IPS-11a (cell line): ENCODE data around the gene SERPIND1.
"Not testable (repeated sequence)": the region's sequence is repeated elsewhere in the genome, so short reads cannot be mapped to it uniquely, and the experiment has no call there.

Experiments used
- H3K4me3 ChIP-seq: one replicate; pipeline ENCODE4 v1.5.1; 2013; ENCODE audit warnings: low read depth, low read length, control low read depth

The SERPIND1 gene, protein sequence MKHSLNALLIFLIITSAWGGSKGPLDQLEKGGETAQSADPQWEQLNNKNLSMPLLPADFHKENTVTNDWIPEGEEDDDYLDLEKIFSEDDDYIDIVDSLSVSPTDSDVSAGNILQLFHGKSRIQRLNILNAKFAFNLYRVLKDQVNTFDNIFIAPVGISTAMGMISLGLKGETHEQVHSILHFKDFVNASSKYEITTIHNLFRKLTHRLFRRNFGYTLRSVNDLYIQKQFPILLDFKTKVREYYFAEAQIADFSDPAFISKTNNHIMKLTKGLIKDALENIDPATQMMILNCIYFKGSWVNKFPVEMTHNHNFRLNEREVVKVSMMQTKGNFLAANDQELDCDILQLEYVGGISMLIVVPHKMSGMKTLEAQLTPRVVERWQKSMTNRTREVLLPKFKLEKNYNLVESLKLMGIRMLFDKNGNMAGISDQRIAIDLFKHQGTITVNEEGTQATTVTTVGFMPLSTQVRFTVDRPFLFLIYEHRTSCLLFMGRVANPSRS

DNA sequence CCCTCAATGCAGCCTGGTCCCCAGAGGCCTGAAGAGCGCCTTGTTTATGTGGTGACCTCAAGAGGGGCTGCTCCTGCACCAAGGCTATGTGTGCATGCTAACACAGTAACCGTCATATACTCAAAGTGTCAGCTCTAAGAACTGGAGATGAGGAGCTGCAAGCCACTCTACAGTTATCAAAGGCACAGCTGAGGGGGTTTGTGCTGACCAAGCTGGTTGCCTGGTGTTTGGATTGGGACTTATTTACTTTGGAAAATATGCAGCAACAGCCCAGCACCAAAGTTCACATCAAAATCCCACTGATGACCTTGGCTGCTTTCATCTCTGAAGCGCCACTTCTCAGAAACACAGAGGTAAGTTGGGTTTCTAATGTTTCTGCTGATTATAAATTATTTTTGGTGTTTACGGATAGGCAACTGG, at the start of gene SERPIND1:
SERPIND1 (plus strand) TSS at position 321 of the 420 bp plus-strand sequence. CDS start 5,200 bp downstream, outside the sequence.
- no peak within 1 kb of the TSS for H3K4me3 ChIP-seq

DNA sequence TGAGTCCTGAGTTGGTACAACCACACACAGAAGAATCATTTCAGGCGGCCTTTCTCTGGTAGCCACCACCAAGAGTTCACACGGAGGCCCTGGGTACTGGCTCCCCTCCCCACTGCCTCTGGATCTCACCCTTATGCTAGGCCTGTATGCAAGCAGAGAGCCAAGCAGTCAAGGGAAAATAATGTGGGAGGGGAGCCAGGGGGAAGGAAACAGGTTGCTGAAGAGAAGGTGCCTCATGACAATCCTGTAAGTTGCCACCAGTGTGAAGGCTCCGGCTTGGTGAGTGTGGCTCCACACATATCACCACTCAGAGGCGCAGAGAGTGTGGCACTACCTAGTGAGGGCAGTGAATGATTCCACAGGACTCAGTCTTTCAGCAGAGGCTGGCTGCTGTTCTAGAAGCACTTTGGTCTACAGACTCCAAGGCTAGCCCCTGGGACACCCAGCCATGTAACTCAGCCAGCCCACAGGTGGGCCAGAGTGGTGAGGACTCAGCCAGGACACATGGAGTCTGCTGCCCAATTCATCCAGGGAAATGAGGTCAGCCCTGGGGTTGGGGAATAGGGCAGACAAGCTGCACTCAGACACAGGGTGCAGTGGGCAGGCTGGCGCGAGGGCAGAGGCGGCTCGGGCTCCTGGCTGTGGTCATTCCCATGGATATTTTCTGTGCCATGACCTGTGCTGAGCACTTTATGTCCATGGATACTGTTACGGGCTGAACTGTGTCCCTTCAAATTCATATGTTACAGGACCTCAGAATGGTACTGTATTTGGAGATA, 49.0 kb upstream of the SERPIND1 start:
- H3K4me3 ChIP-seq, result no peak overlapping the region

DNA sequence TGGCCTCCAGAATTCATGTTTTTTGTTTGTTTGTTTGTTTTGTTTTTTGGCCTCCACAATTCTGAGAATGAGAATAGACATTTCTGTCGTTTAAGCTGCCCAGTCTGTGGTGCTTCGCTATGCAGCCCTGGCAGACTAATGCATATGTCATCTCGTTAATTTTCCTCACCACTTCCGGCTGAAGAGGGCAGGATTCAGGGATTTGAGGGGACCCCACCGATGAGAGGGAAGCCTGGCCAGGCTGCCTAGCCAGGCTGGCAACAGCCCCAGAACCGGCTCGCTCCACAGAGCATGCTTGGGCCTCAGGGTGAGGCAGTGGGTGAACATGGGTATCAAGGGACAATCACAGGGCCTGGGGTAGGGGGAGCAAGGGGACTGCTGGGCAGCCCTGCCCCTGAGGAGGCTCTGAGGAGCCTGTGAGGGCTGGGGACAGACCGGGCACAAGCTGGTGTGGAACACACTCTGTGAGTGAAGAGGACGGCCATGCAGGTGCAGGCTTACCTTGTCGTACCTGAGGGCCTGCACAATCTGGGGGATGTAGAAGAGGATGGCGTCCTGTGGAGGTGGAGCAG, 47.8 kb upstream of the SERPIND1 start:
- no peak overlapping the region for H3K4me3 ChIP-seq

GRCh38 chr22:20727118-20728015, 46.5 kb upstream of the SERPIND1 start:
- no peak overlapping the region for H3K4me3 ChIP-seq

DNA sequence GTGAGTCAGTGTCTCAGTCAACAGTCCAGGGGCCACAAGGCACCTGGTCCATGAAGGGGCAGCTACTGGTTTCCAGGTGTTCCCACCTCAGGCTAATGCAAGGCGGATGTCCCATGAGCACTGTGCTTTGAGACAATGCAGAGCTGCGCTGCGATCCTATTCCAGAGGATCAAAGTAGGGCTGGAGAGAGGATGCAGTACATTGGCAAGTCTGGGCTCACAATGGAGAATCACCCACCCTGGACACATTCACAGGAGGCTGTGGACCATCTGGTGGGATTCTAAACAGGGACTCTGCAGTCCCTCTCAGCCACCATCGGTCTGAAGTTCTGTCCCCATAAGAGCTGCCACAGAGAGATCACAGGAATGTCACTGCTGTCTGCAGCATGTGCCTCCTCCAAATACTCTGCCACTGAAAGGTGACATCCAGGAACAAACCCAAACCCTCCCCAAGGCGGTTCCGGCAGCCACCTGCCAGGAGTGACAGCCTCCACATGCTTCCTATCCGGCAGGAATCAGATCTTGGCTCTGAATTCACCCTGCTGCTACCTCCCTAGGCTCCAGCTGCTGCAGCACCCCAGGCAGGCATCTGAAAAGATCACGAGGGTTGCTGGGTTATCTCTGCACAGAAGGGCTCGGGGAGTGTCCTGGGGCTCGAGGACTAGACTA, 45.3 kb upstream of the SERPIND1 start:
- no peak overlapping the region for H3K4me3 ChIP-seq

GRCh38 chr22:20729194-20729593, 44.7 kb upstream of the SERPIND1 start:
- no peak overlapping the region for H3K4me3 ChIP-seq

DNA sequence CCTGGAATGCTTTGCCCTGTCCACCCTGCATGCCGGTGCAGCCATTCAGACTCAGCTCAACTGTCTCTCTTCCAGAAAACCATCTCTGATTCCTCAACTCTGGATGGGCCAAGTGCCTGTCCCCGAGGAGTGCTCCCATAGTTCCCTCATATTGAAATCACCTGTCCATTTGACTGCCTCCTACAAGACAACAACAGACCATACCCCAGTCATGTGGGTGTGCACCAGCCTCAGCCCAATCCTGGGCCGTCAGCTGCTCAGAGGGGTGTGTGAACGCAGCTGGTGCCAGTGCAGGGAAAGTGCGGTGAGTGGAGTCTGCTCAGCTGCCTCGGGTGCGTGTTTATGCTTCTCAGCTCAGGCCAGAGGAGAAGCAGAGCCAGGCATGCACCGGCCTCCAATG, 41.5 kb upstream of the SERPIND1 start:
- H3K4me3 ChIP-seq, result not testable (repeated sequence)

- H3K4me3 ChIP-seq, result not testable (repeated sequence)
Observed at GRCh38 chr22:20735356-20736162, 38.4 kb upstream of the SERPIND1 start.

GRCh38 chr22:20736891-20737290, 37.0 kb upstream of the SERPIND1 start:
- H3K4me3 ChIP-seq, result not testable (repeated sequence)

- no peak overlapping the region for H3K4me3 ChIP-seq
Observed at GRCh38 chr22:20738394-20739089, 35.4 kb upstream of the SERPIND1 start.

DNA sequence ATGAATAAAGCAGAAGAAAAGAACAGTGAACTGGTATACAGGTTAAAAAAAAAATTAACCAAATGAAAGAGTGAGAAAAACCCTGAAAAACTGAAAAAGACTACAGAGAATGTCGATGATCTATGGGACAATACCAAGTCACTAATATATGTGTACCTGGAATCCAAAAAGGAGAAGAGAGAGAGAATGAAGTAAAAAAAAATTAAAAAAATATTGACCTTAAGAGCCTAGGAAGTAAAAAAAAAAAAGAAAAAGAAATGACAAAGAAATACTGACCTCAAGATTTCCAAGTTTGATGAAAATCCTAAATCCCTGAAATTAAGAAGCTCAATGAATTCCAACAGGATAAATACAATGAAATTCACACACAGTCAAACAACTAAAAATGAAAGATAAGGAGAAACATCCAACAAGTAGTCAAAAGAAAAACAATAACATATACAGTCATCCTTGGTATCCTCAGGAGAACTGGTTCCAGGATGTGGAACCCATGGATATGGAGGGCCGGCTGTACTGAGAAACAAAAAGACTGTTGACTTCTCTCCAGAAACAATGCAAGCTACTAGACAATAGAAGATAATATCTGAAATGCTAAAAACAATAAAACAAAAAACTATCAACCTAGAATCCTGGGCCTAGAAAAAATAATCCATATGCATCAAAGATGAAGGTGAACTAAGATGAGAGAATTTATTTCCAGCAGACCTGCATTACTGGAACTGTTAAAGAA, 33.5 kb upstream of the SERPIND1 start:
- no peak overlapping the region for H3K4me3 ChIP-seq

- H3K4me3 ChIP-seq, result no peak overlapping the region
Observed at GRCh38 chr22:20741008-20741633, 32.8 kb upstream of the SERPIND1 start.

- no peak overlapping the region for H3K4me3 ChIP-seq
Observed at GRCh38 chr22:20741634-20742581, 32.0 kb upstream of the SERPIND1 start.

DNA sequence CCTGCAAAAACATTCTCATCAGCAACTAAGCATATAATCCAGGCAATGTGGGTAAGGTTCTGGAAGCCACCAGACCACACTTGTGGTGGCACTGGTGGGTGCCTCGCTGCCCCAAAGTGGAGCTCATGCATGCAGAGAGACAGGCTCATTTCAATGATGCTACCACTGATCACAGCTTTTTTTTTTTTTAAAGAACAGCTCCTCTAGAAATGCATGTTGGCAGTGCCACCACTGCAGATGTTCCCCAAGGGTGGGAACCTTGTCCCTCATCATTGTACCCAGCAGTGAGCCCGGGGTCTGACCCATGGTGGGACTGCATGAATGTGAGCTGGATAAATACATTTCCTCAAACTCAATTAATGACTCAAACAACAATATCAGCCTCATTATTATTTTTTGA, 31.1 kb upstream of the SERPIND1 start:
- no peak overlapping the region for H3K4me3 ChIP-seq

DNA sequence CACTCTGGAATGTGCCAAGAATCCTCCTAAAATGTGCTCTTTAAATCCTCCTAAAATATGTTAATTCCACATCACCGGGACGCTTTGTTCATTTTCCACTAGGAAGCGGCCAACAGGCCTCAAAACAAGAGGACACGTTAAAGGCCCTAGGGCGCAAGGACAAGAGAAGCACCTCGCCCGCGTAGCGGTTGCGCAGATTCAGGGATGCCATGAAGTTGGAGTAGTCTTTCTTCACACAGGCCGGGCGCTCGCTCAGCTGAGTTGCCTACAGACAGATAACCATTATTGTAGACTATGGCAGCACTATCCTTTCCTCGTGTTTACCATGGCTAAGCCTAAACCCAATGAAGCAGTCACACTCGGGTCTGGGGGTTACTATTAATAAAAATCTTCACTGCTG, 29.5 kb upstream of the SERPIND1 start:
- H3K4me3 ChIP-seq, result no peak overlapping the region

DNA sequence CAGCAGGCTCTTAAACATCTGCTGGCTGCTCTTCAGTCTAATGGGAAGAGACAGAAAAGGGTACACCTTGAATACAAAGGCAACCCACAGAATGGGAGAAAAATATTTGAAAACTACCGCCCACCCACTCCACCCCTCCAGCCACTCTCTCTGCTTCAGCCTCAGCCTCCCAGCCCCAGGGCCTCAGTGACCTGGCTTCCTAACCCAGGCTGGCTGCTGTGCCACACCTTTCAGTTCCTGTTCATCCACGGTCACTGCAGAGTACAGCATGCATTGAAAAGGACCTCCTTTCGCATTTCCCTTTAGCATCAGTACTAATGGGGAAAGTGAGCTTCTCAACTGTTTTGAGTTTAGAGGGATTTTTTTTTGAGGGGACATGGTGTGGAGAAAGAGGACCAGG, 28.8 kb upstream of the SERPIND1 start:
- H3K4me3 ChIP-seq, result no peak overlapping the region
